WTC11 (cell line): ENCODE measurements around the gene SETD7. TPM values are rescaled to one million over a fixed set of nuclear protein-coding genes. Genes with fewer than 3 reads are reported as not detected.

Source experiments
- ATAC-seq: fragments of 200-7000 bp; cut with Tn5 transposase; 2 replicates; pipeline ENCODE4 v1.10.0; 2021; ENCODE audit warnings: mild to moderate bottlenecking, moderate library complexity
- CTCF ChIA-PET: fragments of 300-600 bp; sonication (Branson Sonifier 250); formaldehyde crosslinking; loops from one replicate; lab custom pipeline; 2021; ENCODE audit warnings: antibody characterized with exemption; lab: Charles Lee
- POLR2A ChIA-PET: fragments of 350-600 bp; sonication (Branson Sonifier 250); formaldehyde crosslinking; loops from one replicate; lab custom pipeline; 2021; ENCODE audit warnings: antibody characterized with exemption; lab: Charles Lee
- DNase-seq: peaks from one replicate; pipeline ENCODE4 v3.0.0; 2021; ENCODE audit warnings: low spot score
- H3K27ac Mint-ChIP-seq: 2 replicates; pipeline ENCODE4 v1.8.0; 2021; ENCODE audit warnings: mixed read lengths
- H3K27me3 Mint-ChIP-seq: 2 replicates; pipeline ENCODE4 v1.8.0; 2021; ENCODE audit warnings: low read depth, mild to moderate bottlenecking, moderate library complexity, mixed read lengths
- H3K36me3 Mint-ChIP-seq: 2 replicates; pipeline ENCODE4 v1.8.0; 2021; ENCODE audit warnings: mixed read lengths
- H3K4me1 Mint-ChIP-seq: 2 replicates; pipeline ENCODE4 v1.8.0; 2022; ENCODE audit warnings: mixed read lengths
- H3K4me3 Mint-ChIP-seq: 2 replicates; pipeline ENCODE4 v1.8.0; 2021; ENCODE audit warnings: mild to moderate bottlenecking, moderate library complexity, mixed read lengths
- H3K9me3 Mint-ChIP-seq: 2 replicates; pipeline ENCODE4 v1.8.0; 2021; ENCODE audit warnings: mixed read lengths
- EMX1 ChIP-seq: fragments of 250-450 bp; sonication (Bioruptor Pico); IDR thresholded peaks from 2 replicates; pipeline ENCODE4 v1.8.0; 2021; ENCODE audit warnings: mild to moderate bottlenecking
- ETV6 ChIP-seq: sonication (generic); formaldehyde crosslinking; IDR thresholded peaks from 2 replicates; pipeline ENCODE4 v1.8.1; 2022; ENCODE audit warnings: mild to moderate bottlenecking, missing genetic modification reagents
- FOXJ3 ChIP-seq: sonication (generic); formaldehyde crosslinking; IDR thresholded peaks from 2 replicates; pipeline ENCODE4 v1.9.0; 2021; ENCODE audit warnings: missing genetic modification reagents, mild to moderate bottlenecking, borderline replicate concordance
- FOXP1 ChIP-seq: sonication (generic); formaldehyde crosslinking; IDR thresholded peaks from 2 replicates; pipeline ENCODE4 v1.8.0; 2022; ENCODE audit warnings: missing genetic modification reagents, mild to moderate bottlenecking, moderate library complexity, borderline replicate concordance
- GABPB1 ChIP-seq: sonication (generic); formaldehyde crosslinking; IDR thresholded peaks from 2 replicates; pipeline ENCODE4 v1.8.1; 2023; ENCODE audit warnings: mild to moderate bottlenecking, missing genetic modification reagents
- HMGA2 ChIP-seq: fragments of 250-450 bp; sonication (Bioruptor Pico); IDR thresholded peaks from 2 replicates; pipeline ENCODE4 v1.4.0; 2021; ENCODE audit warnings: mild to moderate bottlenecking, moderate library complexity
- HMGXB4 ChIP-seq: sonication (generic); formaldehyde crosslinking; IDR thresholded peaks from 2 replicates; pipeline ENCODE4 v1.8.1; 2023; ENCODE audit warnings: mild to moderate bottlenecking, moderate library complexity, missing genetic modification reagents
- JUN ChIP-seq: sonication (generic); formaldehyde crosslinking; IDR thresholded peaks from 2 replicates; pipeline ENCODE4 v1.8.0; 2023; ENCODE audit warnings: mild to moderate bottlenecking, missing genetic modification reagents
- NFYB ChIP-seq: sonication (generic); formaldehyde crosslinking; conservative IDR thresholded peaks from 2 replicates; pipeline ENCODE4 v1.8.0; 2022; ENCODE audit warnings: low read depth, missing genetic modification reagents
- NR1H2 ChIP-seq: sonication (generic); formaldehyde crosslinking; IDR thresholded peaks from 2 replicates; pipeline ENCODE4 v1.9.0; 2021; ENCODE audit warnings: mild to moderate bottlenecking, moderate library complexity, missing genetic modification reagents
- NR2C2 ChIP-seq: sonication (generic); formaldehyde crosslinking; IDR thresholded peaks from 2 replicates; pipeline ENCODE4 v1.8.0; 2022; ENCODE audit warnings: mild to moderate bottlenecking, missing genetic modification reagents
- STAT6 ChIP-seq: sonication (generic); formaldehyde crosslinking; conservative IDR thresholded peaks from 2 replicates; pipeline ENCODE4 v1.8.1; 2023; ENCODE audit warnings: mild to moderate bottlenecking, low read depth, missing genetic modification reagents, moderate library complexity
- TEAD4 ChIP-seq: sonication (generic); formaldehyde crosslinking; IDR thresholded peaks from 2 replicates; pipeline ENCODE4 v1.8.0; 2022; ENCODE audit warnings: mild to moderate bottlenecking, missing genetic modification reagents
- TP53 ChIP-seq: sonication (generic); formaldehyde crosslinking; IDR thresholded peaks from 2 replicates; pipeline ENCODE4 v1.8.1; 2023; ENCODE audit warnings: mild to moderate bottlenecking, missing genetic modification reagents
- USF2 ChIP-seq: sonication (generic); formaldehyde crosslinking; IDR thresholded peaks from 2 replicates; pipeline ENCODE4 v1.8.1; 2023; ENCODE audit warnings: mild to moderate bottlenecking, missing genetic modification reagents, moderate library complexity
- ZNF232 ChIP-seq: sonication (generic); formaldehyde crosslinking; IDR thresholded peaks from 2 replicates; pipeline ENCODE4 v1.8.0; 2022; ENCODE audit warnings: mild to moderate bottlenecking, missing genetic modification reagents
- ZNF317 ChIP-seq: sonication (generic); formaldehyde crosslinking; IDR thresholded peaks from 2 replicates; pipeline ENCODE4 v1.8.1; 2023; ENCODE audit warnings: low read depth, mild to moderate bottlenecking, moderate library complexity, missing genetic modification reagents, borderline replicate concordance
- ZNF416 ChIP-seq: fragments of 250-450 bp; sonication (Bioruptor Pico); IDR thresholded peaks from 2 replicates; pipeline ENCODE4 v1.9.0; 2021; ENCODE audit warnings: mild to moderate bottlenecking, inconsistent platforms
- total RNA-seq: library from RNA; stranded (reverse); gene quantifications from 3 replicates; pipeline ENCODE4 v1.2.3, GENCODE V29; 2021
- TF ChIP-seq, protein P1 (sequence below): fragments of 250-450 bp; sonication (Bioruptor Pico); IDR thresholded peaks from 2 replicates; pipeline ENCODE4 v2.1.2; 2022; ENCODE audit warnings: mild to moderate bottlenecking, moderate library complexity
- TF ChIP-seq, protein P2 (sequence below): sonication (generic); formaldehyde crosslinking; IDR thresholded peaks from 2 replicates; pipeline ENCODE4 v1.8.0; 2022; ENCODE audit warnings: mild to moderate bottlenecking, missing genetic modification reagents
- TF ChIP-seq, protein P3 (sequence below): sonication (generic); formaldehyde crosslinking; conservative IDR thresholded peaks from 2 replicates; pipeline ENCODE4 v1.8.1; 2022; ENCODE audit warnings: mild to moderate bottlenecking, missing genetic modification reagents
- TF ChIP-seq, protein P4 (sequence below): sonication (generic); formaldehyde crosslinking; IDR thresholded peaks from 2 replicates; pipeline ENCODE4 v1.8.0; 2023; ENCODE audit warnings: missing genetic modification reagents, mild to moderate bottlenecking, borderline replicate concordance

SETD7 gene
- total RNA-seq, 1 experiment from 2014 or later = 5.6 TPM

DNA sequence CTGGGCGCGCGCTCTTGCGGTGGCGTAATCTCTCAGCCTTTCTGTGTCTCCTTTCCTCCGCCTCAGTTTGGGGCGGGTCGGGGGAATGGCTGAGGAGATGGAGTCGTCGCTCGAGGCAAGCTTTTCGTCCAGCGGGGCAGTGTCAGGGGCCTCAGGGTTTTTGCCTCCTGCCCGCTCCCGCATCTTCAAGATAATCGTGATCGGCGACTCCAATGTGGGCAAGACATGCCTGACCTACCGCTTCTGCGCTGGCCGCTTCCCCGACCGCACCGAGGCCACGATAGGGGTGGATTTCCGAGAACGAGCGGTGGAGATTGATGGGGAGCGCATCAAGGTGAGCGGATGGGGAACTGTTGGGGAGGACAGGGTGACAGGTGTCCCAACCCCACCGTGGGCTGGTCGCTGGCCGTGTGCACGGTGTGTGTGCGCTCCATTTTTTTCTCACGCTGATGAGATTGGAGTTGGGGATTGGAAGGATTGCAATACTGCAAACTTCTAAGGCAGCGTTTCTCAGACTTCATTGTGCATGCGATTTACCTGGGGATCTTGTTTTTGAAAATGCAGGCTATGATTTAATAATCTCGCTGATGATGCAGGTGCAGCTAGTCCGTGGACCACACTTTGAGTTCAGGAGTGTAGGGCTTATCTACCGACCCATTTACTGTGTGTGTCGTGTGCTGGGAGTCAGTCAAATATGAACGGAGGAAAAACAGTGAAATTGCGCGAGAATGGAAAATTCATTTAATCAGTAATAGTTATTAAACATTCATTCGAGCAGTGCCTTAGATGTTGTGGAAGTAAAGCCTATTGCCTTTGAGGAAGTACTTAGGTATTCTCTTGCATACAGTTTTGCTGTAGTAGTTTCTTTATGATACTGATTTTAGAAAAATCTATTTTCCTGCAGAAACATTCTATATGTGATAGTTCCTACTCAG is 101.6 kb downstream of the SETD7 start, which contains the start of gene RAB33B:
Gene RAB33B (plus strand): TSS at position 11 of the 935 bp plus-strand sequence. CDS start 75 bp downstream, at position 86.
- Mint-ChIP-seq H3K36me3 (peaks cover 6% of the 10 kb centered on the region; the same call in 1 of the 2 replicates), H3K27me3 (no peaks in the 10 kb centered on the region), H3K9me3 (peaks cover 6% of the 10 kb centered on the region), H3K27ac (peak within 1 kb of the TSS; percentile 99), H3K4me1 (peaks cover 62% of the 10 kb centered on the region)
- ChIA-PET CTCF (interaction anchor here (0.6 to 1.9 kb wide), 5 partner anchors 12 to 231 kb away, joined by 3 to 6 read pairs (median 3); no protein-coding TSS in a partner anchor), POLR2A (no interaction called here)
- no peak for DNase-seq
- TF ChIP-seq ETV6 (CRISPR knock-in tag) (no peak), USF2 (no peak), HMGA2 (no peak), EMX1 (CRISPR knock-in tag) (no peak), TEAD4 (CRISPR knock-in tag) (no peak), NFYB (CRISPR knock-in tag) (no peak), NR2C2 (no peak), ZNF232 (CRISPR knock-in tag) (no peak), FOXJ3 (no peak), ZNF416 (CRISPR knock-in tag) (no peak), HMGXB4 (no peak), GABPB1 (CRISPR knock-in tag) (no peak), STAT6 (CRISPR knock-in tag) (no peak), FOXP1 (CRISPR knock-in tag) (peak; percentile 42; the same call in 1 of the 2 replicates), NR1H2 (no peak), TP53 (CRISPR knock-in tag) (no peak), ZNF317 (CRISPR knock-in tag) (no peak), JUN (no peak)
- TF ChIP-seq, protein P1, sequence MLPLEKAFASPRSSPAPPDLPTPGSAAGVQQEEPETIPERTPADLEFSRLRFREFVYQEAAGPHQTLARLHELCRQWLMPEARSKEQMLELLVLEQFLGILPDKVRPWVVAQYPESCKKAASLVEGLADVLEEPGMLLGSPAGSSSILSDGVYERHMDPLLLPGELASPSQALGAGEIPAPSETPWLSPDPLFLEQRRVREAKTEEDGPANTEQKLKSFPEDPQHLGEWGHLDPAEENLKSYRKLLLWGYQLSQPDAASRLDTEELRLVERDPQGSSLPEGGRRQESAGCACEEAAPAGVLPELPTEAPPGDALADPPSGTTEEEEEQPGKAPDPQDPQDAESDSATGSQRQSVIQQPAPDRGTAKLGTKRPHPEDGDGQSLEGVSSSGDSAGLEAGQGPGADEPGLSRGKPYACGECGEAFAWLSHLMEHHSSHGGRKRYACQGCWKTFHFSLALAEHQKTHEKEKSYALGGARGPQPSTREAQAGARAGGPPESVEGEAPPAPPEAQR (CRISPR knock-in tag) = no peak
- TF ChIP-seq, protein P2, sequence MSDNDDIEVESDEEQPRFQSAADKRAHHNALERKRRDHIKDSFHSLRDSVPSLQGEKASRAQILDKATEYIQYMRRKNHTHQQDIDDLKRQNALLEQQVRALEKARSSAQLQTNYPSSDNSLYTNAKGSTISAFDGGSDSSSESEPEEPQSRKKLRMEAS (CRISPR knock-in tag) = peak; percentile 35; the same call in 1 of the 2 replicates
- TF ChIP-seq, protein P3, sequence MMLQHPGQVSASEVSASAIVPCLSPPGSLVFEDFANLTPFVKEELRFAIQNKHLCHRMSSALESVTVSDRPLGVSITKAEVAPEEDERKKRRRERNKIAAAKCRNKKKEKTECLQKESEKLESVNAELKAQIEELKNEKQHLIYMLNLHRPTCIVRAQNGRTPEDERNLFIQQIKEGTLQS (CRISPR knock-in tag) = no peak
- TF ChIP-seq, protein P4, sequence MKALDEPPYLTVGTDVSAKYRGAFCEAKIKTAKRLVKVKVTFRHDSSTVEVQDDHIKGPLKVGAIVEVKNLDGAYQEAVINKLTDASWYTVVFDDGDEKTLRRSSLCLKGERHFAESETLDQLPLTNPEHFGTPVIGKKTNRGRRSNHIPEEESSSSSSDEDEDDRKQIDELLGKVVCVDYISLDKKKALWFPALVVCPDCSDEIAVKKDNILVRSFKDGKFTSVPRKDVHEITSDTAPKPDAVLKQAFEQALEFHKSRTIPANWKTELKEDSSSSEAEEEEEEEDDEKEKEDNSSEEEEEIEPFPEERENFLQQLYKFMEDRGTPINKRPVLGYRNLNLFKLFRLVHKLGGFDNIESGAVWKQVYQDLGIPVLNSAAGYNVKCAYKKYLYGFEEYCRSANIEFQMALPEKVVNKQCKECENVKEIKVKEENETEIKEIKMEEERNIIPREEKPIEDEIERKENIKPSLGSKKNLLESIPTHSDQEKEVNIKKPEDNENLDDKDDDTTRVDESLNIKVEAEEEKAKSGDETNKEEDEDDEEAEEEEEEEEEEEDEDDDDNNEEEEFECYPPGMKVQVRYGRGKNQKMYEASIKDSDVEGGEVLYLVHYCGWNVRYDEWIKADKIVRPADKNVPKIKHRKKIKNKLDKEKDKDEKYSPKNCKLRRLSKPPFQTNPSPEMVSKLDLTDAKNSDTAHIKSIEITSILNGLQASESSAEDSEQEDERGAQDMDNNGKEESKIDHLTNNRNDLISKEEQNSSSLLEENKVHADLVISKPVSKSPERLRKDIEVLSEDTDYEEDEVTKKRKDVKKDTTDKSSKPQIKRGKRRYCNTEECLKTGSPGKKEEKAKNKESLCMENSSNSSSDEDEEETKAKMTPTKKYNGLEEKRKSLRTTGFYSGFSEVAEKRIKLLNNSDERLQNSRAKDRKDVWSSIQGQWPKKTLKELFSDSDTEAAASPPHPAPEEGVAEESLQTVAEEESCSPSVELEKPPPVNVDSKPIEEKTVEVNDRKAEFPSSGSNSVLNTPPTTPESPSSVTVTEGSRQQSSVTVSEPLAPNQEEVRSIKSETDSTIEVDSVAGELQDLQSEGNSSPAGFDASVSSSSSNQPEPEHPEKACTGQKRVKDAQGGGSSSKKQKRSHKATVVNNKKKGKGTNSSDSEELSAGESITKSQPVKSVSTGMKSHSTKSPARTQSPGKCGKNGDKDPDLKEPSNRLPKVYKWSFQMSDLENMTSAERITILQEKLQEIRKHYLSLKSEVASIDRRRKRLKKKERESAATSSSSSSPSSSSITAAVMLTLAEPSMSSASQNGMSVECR (CRISPR knock-in tag) = peak; percentile 74; the same call in 1 of the 2 replicates
- TF ChIP-seq, all 79 proteins: peak for 3
- H3K4me3 Mint-ChIP-seq = peak within 1 kb of the TSS; percentile 96
- ATAC-seq = peak; percentile 1; the same call in 1 of the 2 replicates
